Left lung (tissue), 10 donors: ENCODE data around the gene AFF2. TPM values are rescaled to one million over a fixed set of nuclear protein-coding genes. Genes with fewer than 3 reads are reported as not detected.

ENCODE experiments used
- ATAC-seq: fragments of 200-7000 bp; cut with Tn5 transposase; one replicate; pipeline ENCODE4 v1.9.1; 2020; ENCODE audit warnings: moderate library complexity
- DNase-seq, 4 donors: peaks; one replicate each; pipeline ENCODE4 v3.0.0-alpha.2; 2013 to 2020
- H3K27ac ChIP-seq, 2 donors: fragments of 200-600 bp; sonication (generic) in 1 of 2; one replicate each; pipeline versions ENCODE4 v1.5.0 to v1.8.0; 2020 to 2021
- H3K27me3 ChIP-seq, 2 donors: fragments of 200-600 bp; sonication (generic) in 1 of 2; one replicate each; pipeline versions ENCODE4 v1.5.0 to v1.8.0; 2020 to 2021
- H3K36me3 ChIP-seq, 2 donors: fragments of 200-600 bp; sonication (generic) in 1 of 2; one replicate each; pipeline versions ENCODE4 v1.5.0 to v1.8.0; 2020 to 2021
- H3K4me1 ChIP-seq, 2 donors: fragments of 200-600 bp; one replicate each; pipeline ENCODE4 v1.8.0; 2021
- H3K4me3 ChIP-seq, 2 donors: fragments of 200-600 bp; sonication (generic) in 1 of 2; one replicate each; pipeline versions ENCODE4 v1.5.0 to v1.8.0; 2020 to 2021; ENCODE audit warnings: mild to moderate bottlenecking in 1 of 2
- H3K9me3 ChIP-seq, 2 donors: fragments of 200-600 bp; sonication (generic) in 1 of 2; one replicate each; pipeline versions ENCODE4 v1.5.0 to v1.8.0; 2020 to 2021
- CTCF ChIP-seq, 2 donors: fragments of 200-600 bp; sonication (generic) in 1 of 2; IDR thresholded peaks; one replicate each; pipeline versions ENCODE4 v1.5.0 to v1.8.0; 2021; ENCODE audit warnings: antibody characterized with exemption in 2 of 2
- intact Hi-C, 2 donors: fragments of 100-400 bp; cut with DNase I; formaldehyde crosslinking; loops; one replicate each; pipeline versions ENCODE4 v1.11.2 to v1.14.2; 2022
- polyA plus RNA-seq, 6 donors: library from polyadenylated mRNA; unstranded; fragments of 120-200 nt; gene quantifications; one replicate each; pipeline ENCODE4 v1.2.1, GENCODE V29; 2013; ENCODE audit not compliant: insufficient read length in 6 of 6
- total RNA-seq, 2 donors: library from RNA; stranded (reverse); fragmentation: NEBNext Ultra II Directional; extraction: Animal tissue kit (Norgen Biotek cat#: 25700); gene quantifications; one replicate each; pipeline ENCODE4 v1.2.1, GENCODE V29; 2021
- donor health status: DM: no; HTN: yes; CAD: no.
- donor health status: DM: no; HTN: no; CAD: no.

Gene AFF2
- total and polyA plus RNA-seq, 8 donors = 4.8 to 10.2 (median 5.7) TPM

- peaks cover 0 to 16% of the 10 kb centered on the region in 2 donors for H3K9me3 ChIP-seq
- intact Hi-C loops = no loop called here
- no peak overlapping the region for H3K27ac ChIP-seq
- no peaks in the 10 kb centered on the region for H3K36me3 ChIP-seq
- no peak for DNase-seq
- no peak overlapping the region for H3K4me3 ChIP-seq
- ATAC-seq = no peak
- H3K4me1 ChIP-seq = no peaks in the 10 kb centered on the region
- H3K27me3 ChIP-seq = no peaks in the 10 kb centered on the region
- no peak for TF ChIP-seq CTCF (IDR thresholded peaks at IDR 0.05)
Observed at GRCh38 chrX:148672517-148672916, 172.1 kb downstream of the AFF2 start.

- intact Hi-C loops = no loop called here
- Histone ChIP-seq H3K4me1 (no peaks in the 10 kb centered on the region), H3K4me3 (no peak overlapping the region), H3K36me3 (no peaks in the 10 kb centered on the region), H3K27ac (no peak overlapping the region), H3K27me3 (no peaks in the 10 kb centered on the region), H3K9me3 (no peaks in the 10 kb centered on the region)
- DNase-seq = no peak
- ATAC-seq = no peak
- no peak for TF ChIP-seq CTCF (IDR thresholded peaks at IDR 0.05)
Observed at GRCh38 chrX:148681605-148682004, 181.2 kb downstream of the AFF2 start.

- no peaks in the 10 kb centered on the region for H3K36me3 ChIP-seq
- no peak for DNase-seq
- TF ChIP-seq CTCF (IDR thresholded peaks at IDR 0.05) = no peak
Observed at GRCh38 chrX:148682206-148682605, 181.8 kb downstream of the AFF2 start.

GRCh38 chrX:148691456-148691855, 191.0 kb downstream of the AFF2 start:
- H3K4me3 ChIP-seq = no peak overlapping the region
- H3K9me3 ChIP-seq = no peaks in the 10 kb centered on the region
- no peak for TF ChIP-seq CTCF (IDR thresholded peaks at IDR 0.05)
- H3K4me1 ChIP-seq = no peaks in the 10 kb centered on the region
- no peaks in the 10 kb centered on the region for H3K27me3 ChIP-seq
- DNase-seq (no peak), ATAC-seq (no peak)
- intact Hi-C loops = no loop called here
- H3K36me3 ChIP-seq = no peaks in the 10 kb centered on the region
- H3K27ac ChIP-seq = no peak overlapping the region

More at GRCh38 chrX:148682206-148682605, 181.8 kb downstream of the AFF2 start:
- H3K27me3 ChIP-seq = no peaks in the 10 kb centered on the region
- no peaks in the 10 kb centered on the region for H3K4me1 ChIP-seq
- H3K27ac ChIP-seq = no peak overlapping the region
- no peak overlapping the region for H3K4me3 ChIP-seq
- no peak for ATAC-seq
- intact Hi-C loops = no loop called here
- no peaks in the 10 kb centered on the region for H3K9me3 ChIP-seq

GRCh38 chrX:148695255-148695654, 194.8 kb downstream of the AFF2 start:
- Histone ChIP-seq H3K4me3 (no peak overlapping the region), H3K4me1 (no peaks in the 10 kb centered on the region), H3K27me3 (no peaks in the 10 kb centered on the region), H3K27ac (no peak overlapping the region), H3K36me3 (no peaks in the 10 kb centered on the region), H3K9me3 (no peaks in the 10 kb centered on the region)
- no peak for TF ChIP-seq CTCF (IDR thresholded peaks at IDR 0.05)
- intact Hi-C loops = no loop called here
- ATAC-seq (no peak), DNase-seq (no peak)
